DND-41 (cell line): ENCODE results near the gene CBR4.

Source experiments
- EZH2 ChIP-seq: IDR thresholded peaks from 3 replicates; pipeline ENCODE4 v1.6.1; 2012; ENCODE audit warnings: borderline replicate concordance, low read depth, mild to moderate bottlenecking, moderate library complexity, low read length, inconsistent platforms; ENCODE audit not compliant: severe bottlenecking
- TF ChIP-seq, protein P1 (sequence below): IDR thresholded peaks from 2 replicates; pipeline ENCODE4 v1.5.1; 2012; ENCODE audit warnings: borderline replicate concordance, low read length, moderate library complexity, mild to moderate bottlenecking; ENCODE audit not compliant: poor library complexity, severe bottlenecking; ENCODE audit errors: extremely low read depth

GRCh38 chr4:169039251-169039954 is 29.3 kb upstream of the CBR4 start:
- TF ChIP-seq EZH2, result no peak
- TF ChIP-seq, protein P1, sequence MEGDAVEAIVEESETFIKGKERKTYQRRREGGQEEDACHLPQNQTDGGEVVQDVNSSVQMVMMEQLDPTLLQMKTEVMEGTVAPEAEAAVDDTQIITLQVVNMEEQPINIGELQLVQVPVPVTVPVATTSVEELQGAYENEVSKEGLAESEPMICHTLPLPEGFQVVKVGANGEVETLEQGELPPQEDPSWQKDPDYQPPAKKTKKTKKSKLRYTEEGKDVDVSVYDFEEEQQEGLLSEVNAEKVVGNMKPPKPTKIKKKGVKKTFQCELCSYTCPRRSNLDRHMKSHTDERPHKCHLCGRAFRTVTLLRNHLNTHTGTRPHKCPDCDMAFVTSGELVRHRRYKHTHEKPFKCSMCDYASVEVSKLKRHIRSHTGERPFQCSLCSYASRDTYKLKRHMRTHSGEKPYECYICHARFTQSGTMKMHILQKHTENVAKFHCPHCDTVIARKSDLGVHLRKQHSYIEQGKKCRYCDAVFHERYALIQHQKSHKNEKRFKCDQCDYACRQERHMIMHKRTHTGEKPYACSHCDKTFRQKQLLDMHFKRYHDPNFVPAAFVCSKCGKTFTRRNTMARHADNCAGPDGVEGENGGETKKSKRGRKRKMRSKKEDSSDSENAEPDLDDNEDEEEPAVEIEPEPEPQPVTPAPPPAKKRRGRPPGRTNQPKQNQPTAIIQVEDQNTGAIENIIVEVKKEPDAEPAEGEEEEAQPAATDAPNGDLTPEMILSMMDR, result no peak
